CD14-positive monocyte (primary cell): ENCODE results near the gene DNM2. TPM values are rescaled to one million over a fixed set of nuclear protein-coding genes. Genes with fewer than 3 reads are reported as not detected.

Experiments used
- DNase-seq, 3 donors: peaks; one replicate each; pipeline ENCODE4 v3.0.0-alpha.2; 2011 to 2022
- H2AFZ ChIP-seq: 2 replicates; pipeline ENCODE4 v1.6.0; 2012; ENCODE audit warnings: mild to moderate bottlenecking, low read depth, low read length, inconsistent platforms; ENCODE audit not compliant: insufficient read depth, poor library complexity, severe bottlenecking
- H3K27ac ChIP-seq, 2 donors: 1 replicate in 1 of 2; 2 replicates in 1 of 2; pipeline ENCODE4 v1.5.1; 2012 to 2013; ENCODE audit warnings: low read length in 2 of 2, control low read depth in 1 of 2, inconsistent platforms in 1 of 2, low read depth in 1 of 2, mild to moderate bottlenecking in 1 of 2
- H3K27me3 ChIP-seq, 2 donors: one replicate each; pipeline versions ENCODE4 v1.6.0 to v1.6.1; 2011 to 2013; ENCODE audit warnings: low read length in 2 of 2; ENCODE audit not compliant: control insufficient read depth in 2 of 2, insufficient read depth in 2 of 2
- H3K36me3 ChIP-seq, 2 donors: replicated peaks in 1 of 2; 1 replicate in 1 of 2; 2 replicates in 1 of 2; pipeline versions ENCODE4 v1.5.1 to v1.6.1; 2012 to 2013; ENCODE audit warnings: low read length in 2 of 2, control low read depth in 1 of 2, inconsistent platforms in 1 of 2, mild to moderate bottlenecking in 1 of 2; ENCODE audit not compliant: insufficient read depth in 2 of 2, control insufficient read depth in 1 of 2
- H3K4me1 ChIP-seq, 2 donors: 1 replicate in 1 of 2; 2 replicates in 1 of 2; pipeline versions ENCODE4 v1.5.1 to v1.6.1; 2012 to 2013; ENCODE audit warnings: low read length in 2 of 2, control low read depth in 1 of 2, inconsistent platforms in 1 of 2, mild to moderate bottlenecking in 1 of 2, moderate library complexity in 1 of 2; ENCODE audit not compliant: insufficient read depth in 2 of 2, control insufficient read depth in 1 of 2
- H3K4me2 ChIP-seq: replicated peaks from 2 replicates; pipeline ENCODE3; 2012; ENCODE audit warnings: low read length, moderate library complexity, mild to moderate bottlenecking; ENCODE audit not compliant: poor library complexity, severe bottlenecking; ENCODE audit errors: extremely low read depth
- H3K4me3 ChIP-seq, 3 experiments: fragments of 200-600 bp in 1 of 3; sonication (generic) in 1 of 3; replicated peaks in 1 of 3; 1 replicate in 2 of 3; 2 replicates in 1 of 3; pipeline ENCODE4 v1.5.1; 2011 to 2013; ENCODE audit warnings: low read length in 3 of 3, mild to moderate bottlenecking in 3 of 3, control low read depth in 2 of 3, low read depth in 2 of 3, inconsistent platforms in 1 of 3, moderate library complexity in 1 of 3
- H3K79me2 ChIP-seq: 2 replicates; pipeline ENCODE4 v1.6.0; 2012; ENCODE audit warnings: mild to moderate bottlenecking, control low read depth, inconsistent platforms, low read length, moderate library complexity; ENCODE audit not compliant: insufficient read depth
- H3K9ac ChIP-seq: 2 replicates; pipeline ENCODE4 v1.6.0; 2017; ENCODE audit warnings: low read length, mild to moderate bottlenecking; ENCODE audit not compliant: insufficient read depth, poor library complexity, severe bottlenecking
- H3K9me3 ChIP-seq, 2 donors: replicated peaks in 1 of 2; 1 replicate in 1 of 2; 2 replicates in 1 of 2; pipeline versions ENCODE4 v1.5.1 to v1.6.1; 2012 to 2013; ENCODE audit warnings: low read length in 2 of 2, control low read depth in 1 of 2; ENCODE audit not compliant: control insufficient read depth in 1 of 2, insufficient read depth in 1 of 2
- H4K20me1 ChIP-seq: 2 replicates; pipeline ENCODE4 v1.6.0; 2012; ENCODE audit warnings: mild to moderate bottlenecking, low read length, control low read depth, moderate library complexity; ENCODE audit not compliant: insufficient read depth
- H3K27ac Mint-ChIP-seq, 7 donors: one replicate each; pipeline ENCODE4 v1.8.0; 2020; ENCODE audit warnings: mild to moderate bottlenecking in 7 of 7, mixed read lengths in 7 of 7, moderate library complexity in 6 of 7, inconsistent platforms in 2 of 7
- H3K27me3 Mint-ChIP-seq, 3 donors: one replicate each; pipeline ENCODE4 v1.8.0; 2021 to 2022; ENCODE audit warnings: low read depth in 3 of 3, mild to moderate bottlenecking in 3 of 3, mixed read lengths in 3 of 3, moderate library complexity in 3 of 3, inconsistent platforms in 1 of 3
- H3K36me3 Mint-ChIP-seq, 2 donors: one replicate each; pipeline ENCODE4 v1.8.0; 2020; ENCODE audit warnings: mixed read lengths in 2 of 2, inconsistent platforms in 1 of 2, mild to moderate bottlenecking in 1 of 2
- H3K4me1 Mint-ChIP-seq: one replicate; pipeline ENCODE4 v1.8.0; 2020; ENCODE audit warnings: mild to moderate bottlenecking, mixed read lengths
- H3K4me3 Mint-ChIP-seq, 2 donors: one replicate each; pipeline ENCODE4 v1.8.0; 2020; ENCODE audit warnings: mild to moderate bottlenecking in 2 of 2, mixed read lengths in 2 of 2, moderate library complexity in 1 of 2
- H3K9me3 Mint-ChIP-seq, 7 donors: one replicate each; pipeline ENCODE4 v1.8.0; 2020 to 2022; ENCODE audit warnings: mixed read lengths in 7 of 7, mild to moderate bottlenecking in 6 of 7, moderate library complexity in 6 of 7, inconsistent platforms in 2 of 7
- WGBS: methylation state at CpG from one replicate; pipeline ENCODE4 v1.1.5; 2013; ENCODE audit warnings: missing lambda C conversion rate; ENCODE audit not compliant: insufficient coverage; 5-methylcytosine and 5-hydroxymethylcytosine counted together
- intact Hi-C, 2 donors: fragments of 100-400 bp; cut with micrococcal nuclease; formaldehyde crosslinking; loops; one replicate each; pipeline versions ENCODE4 v1.15.0 to v1.15.1; 2023
- polyA plus RNA-seq, 3 donors: library from polyadenylated mRNA; depleted of rRNA in 1 of 3; unstranded in 2 of 3; stranded (reverse) in 1 of 3; fragments of 300-500 nt in 2 of 3; fragments of >200 nt in 1 of 3; fragmentation: Illumina TruSeq in 2 of 3; gene quantifications; 1 replicate in 2 of 3; 2 replicates in 1 of 3; pipeline ENCODE4 v1.2.3, GENCODE V29; 2012 to 2021
- TF ChIP-seq, protein P1 (sequence below): fragments of 200-600 bp; IDR thresholded peaks from one replicate; pipeline ENCODE4 v1.8.0; 2022; ENCODE audit warnings: antibody characterized with exemption, mild to moderate bottlenecking

DNM2 gene
- polyA plus RNA-seq, 3 donors = 53.0 to 186 (median 69.5) TPM

DNA sequence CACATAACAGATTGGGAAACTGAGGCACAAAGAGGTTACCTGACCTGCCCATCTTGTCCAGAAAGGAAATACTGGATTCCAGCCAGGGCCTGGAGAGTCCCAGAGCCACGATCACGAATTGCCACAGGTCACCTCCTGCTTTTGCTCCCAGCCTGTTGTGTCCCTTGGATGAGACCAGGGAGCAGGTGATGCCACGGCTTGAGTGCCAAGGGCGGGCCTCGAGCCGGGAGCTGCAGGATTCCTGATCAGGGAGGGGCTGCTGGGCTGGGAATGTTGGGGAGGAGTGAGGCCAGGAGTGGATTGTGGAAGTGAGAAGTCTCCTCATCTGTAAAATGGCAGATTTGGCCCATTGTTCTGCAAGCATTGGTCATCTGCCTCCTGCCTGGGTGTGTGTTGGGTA lies 29.4 kb downstream of the DNM2 start:
- Histone ChIP-seq H2AFZ (no peak overlapping the region), H3K36me3 (peaks cover 0 to 11% of the 10 kb centered on the region in 2 donors), H3K9me3 (no peaks in the 10 kb centered on the region), H3K27ac (peak overlapping the region in 1 of 2 donors; percentile 56), H3K9ac (no peak overlapping the region), H3K4me3 (no peak overlapping the region), H3K27me3 (no peaks in the 10 kb centered on the region), H4K20me1 (peaks cover 100% of the 10 kb centered on the region), H3K79me2 (peaks cover 100% of the 10 kb centered on the region), H3K4me2 (no peak overlapping the region), H3K4me1 (peaks cover 54 to 63% of the 10 kb centered on the region in 2 donors)
- peaks cover 76% of the 10 kb centered on the region for H3K4me1 Mint-ChIP-seq
- TF ChIP-seq, protein P1, sequence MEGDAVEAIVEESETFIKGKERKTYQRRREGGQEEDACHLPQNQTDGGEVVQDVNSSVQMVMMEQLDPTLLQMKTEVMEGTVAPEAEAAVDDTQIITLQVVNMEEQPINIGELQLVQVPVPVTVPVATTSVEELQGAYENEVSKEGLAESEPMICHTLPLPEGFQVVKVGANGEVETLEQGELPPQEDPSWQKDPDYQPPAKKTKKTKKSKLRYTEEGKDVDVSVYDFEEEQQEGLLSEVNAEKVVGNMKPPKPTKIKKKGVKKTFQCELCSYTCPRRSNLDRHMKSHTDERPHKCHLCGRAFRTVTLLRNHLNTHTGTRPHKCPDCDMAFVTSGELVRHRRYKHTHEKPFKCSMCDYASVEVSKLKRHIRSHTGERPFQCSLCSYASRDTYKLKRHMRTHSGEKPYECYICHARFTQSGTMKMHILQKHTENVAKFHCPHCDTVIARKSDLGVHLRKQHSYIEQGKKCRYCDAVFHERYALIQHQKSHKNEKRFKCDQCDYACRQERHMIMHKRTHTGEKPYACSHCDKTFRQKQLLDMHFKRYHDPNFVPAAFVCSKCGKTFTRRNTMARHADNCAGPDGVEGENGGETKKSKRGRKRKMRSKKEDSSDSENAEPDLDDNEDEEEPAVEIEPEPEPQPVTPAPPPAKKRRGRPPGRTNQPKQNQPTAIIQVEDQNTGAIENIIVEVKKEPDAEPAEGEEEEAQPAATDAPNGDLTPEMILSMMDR = no peak
- 95% methylated on average over 6 of the region's 6 CpGs for WGBS
- no peaks in the 10 kb centered on the region for H3K9me3 Mint-ChIP-seq
- no peak for DNase-seq
- H3K36me3 Mint-ChIP-seq = peaks cover 8 to 24% of the 10 kb centered on the region in 2 donors
- H3K27ac Mint-ChIP-seq = peak overlapping the region in 4 of 7 donors; percentile 10 to 77 (median 72)
- intact Hi-C loops = no loop called here
- no peak overlapping the region for H3K4me3 Mint-ChIP-seq
- peaks cover 0 to 2% (median 0%) of the 10 kb centered on the region in 3 donors for H3K27me3 Mint-ChIP-seq

DNA sequence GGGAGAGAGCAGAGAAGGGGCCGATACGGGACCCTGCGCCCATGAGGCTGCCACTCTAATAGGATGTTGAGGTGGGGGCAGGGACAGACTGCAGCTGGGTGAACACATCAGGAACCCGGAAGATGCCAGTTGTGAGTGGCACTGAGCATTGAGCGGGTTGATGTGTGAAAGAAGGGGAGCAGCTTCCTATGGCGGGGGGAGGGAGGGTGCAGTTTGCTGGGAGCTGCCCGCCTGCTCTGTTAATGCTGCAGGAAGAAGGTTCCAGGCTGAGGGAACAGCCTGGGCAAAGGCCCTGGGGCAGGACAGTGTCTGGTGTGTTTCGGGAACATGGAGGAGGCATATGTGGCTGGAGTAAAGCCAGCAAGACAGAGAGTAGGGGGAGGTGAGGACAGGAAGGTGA lies 29.8 kb downstream of the DNM2 start:
- Mint-ChIP-seq H3K36me3 (peaks cover 8 to 24% of the 10 kb centered on the region in 2 donors), H3K4me3 (no peak overlapping the region), H3K27me3 (peaks cover 0 to 2% (median 0%) of the 10 kb centered on the region in 3 donors), H3K4me1 (peaks cover 76% of the 10 kb centered on the region), H3K9me3 (no peaks in the 10 kb centered on the region), H3K27ac (peak overlapping the region in 6 of 7 donors; percentile 10 to 78 (median 72))
- Histone ChIP-seq H3K4me2 (no peak overlapping the region), H4K20me1 (peaks cover 100% of the 10 kb centered on the region), H3K36me3 (peaks cover 0 to 11% of the 10 kb centered on the region in 2 donors), H3K27me3 (no peaks in the 10 kb centered on the region), H2AFZ (no peak overlapping the region), H3K9ac (no peak overlapping the region), H3K9me3 (no peaks in the 10 kb centered on the region), H3K4me1 (peaks cover 53 to 63% of the 10 kb centered on the region in 2 donors), H3K4me3 (no peak overlapping the region), H3K27ac (peak overlapping the region in 1 of 2 donors; percentile 56), H3K79me2 (peaks cover 100% of the 10 kb centered on the region)
- no peak for DNase-seq
- 81% methylated on average over 7 of the region's 8 CpGs for WGBS
- TF ChIP-seq, protein P1 = no peak
- intact Hi-C loops = no loop called here
